ENCODE results near the gene GOLGA5.
A peak's percentile ranks its signal among the peaks of the same experiment; 100 is the strongest.

Gene GOLGA5

GRCh38 chr14:92884410-92884809 lies 90.3 kb downstream of the GOLGA5 start:
- DNase-seq = no peak

GRCh38 chr14:92885279-92886061 lies 91.4 kb downstream of the GOLGA5 start:
- no peak for DNase-seq

GRCh38 chr14:92886337-92886736 lies 92.2 kb downstream of the GOLGA5 start:
- DNase-seq = peak; percentile 84

GRCh38 chr14:92887157-92887556 lies 93.1 kb downstream of the GOLGA5 start:
- no peak for DNase-seq

GRCh38 chr14:92888896-92889295 lies 94.8 kb downstream of the GOLGA5 start:
- DNase-seq = no peak

All from NCI-H774 (cell line).